ENCODE results near the gene MAPK4. TPM values are rescaled to one million over a fixed set of nuclear protein-coding genes. Genes with fewer than 3 reads are reported as not detected.

The MAPK4 gene
- total and polyA plus RNA-seq, 10 of the 15 experiments (the other 5 are each of a cell fraction or from before 2014, with no cell fraction given), result 0.03 to 0.11 (median 0.06) TPM; not detected in 4

- ATAC-seq (no peak; the same call in 2 of the 3 replicates), FAIRE-seq (no peak), DNase-seq (ENCODE audit: low read depth, low spot score) (no peak)
- no peaks in the 10 kb centered on the region for H3K36me3 ChIP-seq (ENCODE audit: control insufficient read depth in 2 of 2, insufficient read depth in 2 of 2, low read length in 1 of 2)
- H3K4me3 ChIP-seq, result no peak overlapping the region
- no peak overlapping the region for H3K9ac ChIP-seq (ENCODE audit: control insufficient read depth, insufficient read depth, low read length)
- TF ChIP-seq CTCF (IDR thresholded peaks at IDR 0.05 in 2 of 3, conservative IDR thresholded peaks at IDR 0.05 in 1 of 3; ENCODE audit: control insufficient read depth in 2 of 3, extremely low read depth in 1 of 3, insufficient read depth in 1 of 3, low read depth in 3 of 3, low read length in 3 of 3), result 0 out of 6 replicates have a peak, but pooled peaks of 2 of the 3 experiments have one; percentile 3 to 10
- no peak for TF ChIP-seq CUX1 (IDR thresholded peaks at IDR 0.05; ENCODE audit: insufficient replicate concordance, low read depth, low read length)
- no peaks in the 10 kb centered on the region; a peak in 1 of 4 replicates for H3K27me3 ChIP-seq (replicated peaks in 1 of 2; ENCODE audit: control insufficient read depth in 2 of 2, insufficient read depth in 2 of 2, low read length in 1 of 2)
- no peaks in the 10 kb centered on the region for H3K79me2 ChIP-seq (ENCODE audit: control insufficient read depth, insufficient read depth, low read length)
- in situ Hi-C loops (cut with MboI), result no loop called here
- 45% methylated on average over 4 of the region's 4 CpGs for WGBS (ENCODE audit: insufficient coverage, insufficient replicate concordance, low lambda C conversion rate, missing lambda C conversion rate)
- no peak overlapping the region for H3K27ac ChIP-seq (ENCODE audit: control insufficient read depth, insufficient read depth)
- no peak overlapping the region for H3K4me2 ChIP-seq (ENCODE audit: control insufficient read depth, insufficient read depth)
- H3K9me3 ChIP-seq (replicated peaks; ENCODE audit: control insufficient read depth, insufficient read depth, low read length), result no peaks in the 10 kb centered on the region
- no TSS peak for BruUV-seq (replicated peaks)
- no peaks in the 10 kb centered on the region for H4K20me1 ChIP-seq (ENCODE audit: control insufficient read depth, insufficient read depth)
- peaks cover 5% of the 10 kb centered on the region for H3K4me1 ChIP-seq (ENCODE audit: control insufficient read depth, insufficient read depth, low read length)
- ChIA-PET CTCF (no interaction called here), POLR2A (no interaction called here), SMC1A (ENCODE audit: uncharacterized antibody, unreplicated experiment) (no interaction called here), RAD21 (ENCODE audit: unreplicated experiment) (no interaction called here)
- intact Hi-C loops (cut with micrococcal nuclease; ENCODE audit: unreplicated experiment), result no loop called here
- no peak overlapping the region for H2AFZ ChIP-seq (ENCODE audit: control insufficient read depth, low read depth, low read length)
Measured at GRCh38 chr18:50722311-50722710, 162.4 kb downstream of the MAPK4 start.

All from GM12878 (cell line).